Suprapubic skin (tissue), 3 donors: ENCODE data around the gene HSPB8.

Experiments used
- POLR2A ChIP-seq, 2 donors: fragments of 450-650 bp; IDR thresholded peaks; one replicate each; pipeline ENCODE4 v1.6.1; 2017; ENCODE audit warnings: antibody characterized with exemption in 2 of 2, mild to moderate bottlenecking in 2 of 2, moderate library complexity in 2 of 2
- TF ChIP-seq, protein P1 (sequence below), 2 donors: fragments of 200-600 bp in 1 of 2; fragments of 450-650 bp in 1 of 2; sonication (generic) in 1 of 2; IDR thresholded peaks; one replicate each; pipeline ENCODE4 v1.5.1; 2016 to 2019; ENCODE audit warnings: antibody characterized with exemption in 2 of 2, mild to moderate bottlenecking in 1 of 2, moderate library complexity in 1 of 2

- no peak for TF ChIP-seq POLR2A (IDR thresholded peaks at IDR 0.05)
- TF ChIP-seq, protein P1, sequence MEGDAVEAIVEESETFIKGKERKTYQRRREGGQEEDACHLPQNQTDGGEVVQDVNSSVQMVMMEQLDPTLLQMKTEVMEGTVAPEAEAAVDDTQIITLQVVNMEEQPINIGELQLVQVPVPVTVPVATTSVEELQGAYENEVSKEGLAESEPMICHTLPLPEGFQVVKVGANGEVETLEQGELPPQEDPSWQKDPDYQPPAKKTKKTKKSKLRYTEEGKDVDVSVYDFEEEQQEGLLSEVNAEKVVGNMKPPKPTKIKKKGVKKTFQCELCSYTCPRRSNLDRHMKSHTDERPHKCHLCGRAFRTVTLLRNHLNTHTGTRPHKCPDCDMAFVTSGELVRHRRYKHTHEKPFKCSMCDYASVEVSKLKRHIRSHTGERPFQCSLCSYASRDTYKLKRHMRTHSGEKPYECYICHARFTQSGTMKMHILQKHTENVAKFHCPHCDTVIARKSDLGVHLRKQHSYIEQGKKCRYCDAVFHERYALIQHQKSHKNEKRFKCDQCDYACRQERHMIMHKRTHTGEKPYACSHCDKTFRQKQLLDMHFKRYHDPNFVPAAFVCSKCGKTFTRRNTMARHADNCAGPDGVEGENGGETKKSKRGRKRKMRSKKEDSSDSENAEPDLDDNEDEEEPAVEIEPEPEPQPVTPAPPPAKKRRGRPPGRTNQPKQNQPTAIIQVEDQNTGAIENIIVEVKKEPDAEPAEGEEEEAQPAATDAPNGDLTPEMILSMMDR (IDR thresholded peaks at IDR 0.05), result no peak
These were observed 3.6 kb upstream of the HSPB8 start for GRCh38 chr12:119175081-119175480.
